HG02588 (cell line): Measurements from ENCODE around the gene TOMM70.
"Not testable (repeated sequence)": the region's sequence is repeated elsewhere in the genome, so short reads cannot be mapped to it uniquely, and the experiment has no call there.

Experiments used
- ATAC-seq: cut with Tn5 transposase; IDR thresholded peaks from one replicate; pipeline ENCODE4 v1.9.1; 2021; ENCODE audit warnings: mild to moderate bottlenecking, moderate library complexity; ENCODE audit not compliant: unreplicated experiment

The TOMM70 gene

DNA sequence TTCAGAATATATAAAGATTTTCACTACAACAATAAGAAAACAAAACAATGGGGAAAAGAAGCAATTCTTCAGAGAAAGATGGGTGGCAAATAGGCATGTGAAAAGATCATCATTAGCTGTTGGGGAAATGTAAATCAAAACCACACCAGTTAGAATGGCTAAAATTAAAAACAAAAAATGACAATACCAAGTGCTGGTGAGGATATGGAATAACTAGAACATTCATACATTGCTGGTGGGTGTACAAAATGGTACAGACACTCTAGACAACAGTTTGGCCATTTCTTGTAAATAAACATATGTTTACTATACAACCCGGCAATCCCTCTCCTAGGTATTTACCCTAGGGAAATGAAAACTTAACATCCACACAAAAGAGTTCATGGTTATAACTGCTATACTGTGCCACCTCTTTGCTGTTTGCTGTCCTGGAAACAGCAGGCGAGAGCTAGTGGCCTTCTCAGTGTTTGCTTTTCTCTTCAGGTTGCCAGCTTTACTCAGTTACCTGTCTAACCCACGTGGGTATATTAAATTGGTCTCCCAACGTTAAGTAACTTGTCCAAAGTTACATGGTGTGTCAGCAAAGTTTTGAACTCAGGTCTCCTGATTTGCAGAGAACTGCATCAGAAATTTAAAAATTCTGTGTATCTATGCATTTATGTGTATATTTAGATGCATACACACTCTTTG is 70.9 kb downstream of the TOMM70 start:
- ATAC-seq = no peak

DNA sequence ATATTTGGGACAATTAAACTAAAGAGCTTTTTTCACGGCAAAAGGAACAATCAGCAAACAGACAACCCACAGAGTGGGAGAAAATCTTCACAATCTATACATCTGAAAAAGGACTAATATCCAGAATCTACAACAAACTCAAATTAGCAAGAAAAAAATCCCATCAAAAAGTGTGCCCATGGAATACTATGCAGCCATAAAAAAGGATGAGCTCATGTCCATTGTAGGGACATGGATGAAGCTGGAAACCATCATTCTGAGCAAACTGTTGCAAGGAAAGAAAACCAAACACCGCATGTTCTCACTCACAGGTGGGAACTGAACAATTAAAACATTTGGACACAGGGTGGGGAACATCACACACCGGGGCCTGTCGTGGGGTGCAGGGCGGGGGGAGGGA is 73.5 kb downstream of the TOMM70 start:
- ATAC-seq = not testable (repeated sequence)

DNA sequence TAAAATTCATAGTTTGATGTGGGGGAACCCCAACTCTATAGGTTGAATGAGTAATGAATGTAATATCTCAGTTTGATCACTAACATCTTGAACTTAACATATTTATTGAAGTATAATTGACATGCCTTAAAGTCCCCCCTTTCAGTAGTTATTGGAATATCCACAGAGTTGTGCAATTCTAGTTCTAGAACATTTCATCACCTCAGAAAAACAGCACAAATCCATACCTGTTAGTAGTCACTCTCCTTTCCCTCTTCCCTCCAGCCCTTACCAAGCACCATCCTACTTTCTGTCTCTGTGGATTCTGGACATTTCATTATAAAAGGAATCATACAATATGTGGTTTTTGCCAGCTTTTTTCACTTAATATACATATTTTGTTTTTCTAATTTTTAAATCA is 75.1 kb downstream of the TOMM70 start:
- ATAC-seq = no peak

DNA sequence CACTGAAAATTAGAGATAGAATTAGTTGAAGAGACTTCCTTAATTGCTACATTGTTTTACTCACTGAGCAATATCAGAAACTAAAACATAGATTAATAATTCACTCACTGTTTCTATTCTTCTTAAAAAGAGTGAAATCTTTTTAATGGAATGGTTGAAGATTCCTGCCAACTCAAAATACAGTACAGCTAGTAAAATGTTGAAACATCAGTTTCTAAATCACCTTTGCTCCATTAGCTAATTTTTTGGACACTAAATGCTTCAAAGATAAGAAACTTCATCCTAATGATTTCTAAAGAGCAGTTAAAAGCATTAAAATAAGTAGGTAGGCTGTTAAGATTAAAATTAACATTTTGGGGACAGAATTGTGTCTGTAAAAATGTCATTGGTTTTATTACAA is 76.8 kb downstream of the TOMM70 start:
- no peak for ATAC-seq

DNA sequence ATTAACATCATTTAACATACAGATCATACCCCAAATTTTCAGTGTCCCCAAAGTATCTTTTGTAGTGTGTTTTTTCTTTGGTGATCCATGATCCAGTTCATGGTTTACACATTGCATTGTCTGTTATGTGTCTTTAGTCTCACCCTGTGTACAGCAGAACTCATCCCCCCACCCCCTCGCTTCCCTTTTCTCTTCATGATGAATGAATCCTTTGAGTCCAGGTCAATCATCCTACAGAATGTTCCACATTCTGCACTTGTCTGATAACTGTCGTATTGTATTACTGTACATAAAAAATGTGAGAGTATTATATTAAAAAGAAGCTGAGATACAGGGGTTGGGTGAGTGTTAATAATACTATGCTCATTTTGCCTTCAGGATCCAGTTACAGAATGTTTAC is 80.9 kb downstream of the TOMM70 start:
- no peak for ATAC-seq

DNA sequence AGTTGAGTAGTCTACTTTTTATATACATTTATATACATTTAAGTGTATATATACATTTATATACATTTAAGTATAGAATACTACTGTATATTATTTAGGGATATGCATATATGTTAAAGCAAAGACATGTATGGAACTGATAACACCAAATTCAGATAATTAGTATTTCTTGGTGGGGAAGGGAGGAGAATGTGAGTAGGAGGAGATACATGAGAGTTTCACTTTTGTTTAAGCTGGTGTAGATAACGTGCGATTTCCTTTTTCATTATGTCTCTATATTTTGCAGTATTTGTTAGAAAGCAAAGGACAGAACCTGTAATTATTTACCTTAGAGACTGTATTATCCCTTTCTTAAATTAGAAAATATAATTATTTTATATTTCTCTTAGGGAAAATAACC is 83.0 kb downstream of the TOMM70 start:
- peak; percentile 52 for ATAC-seq

DNA sequence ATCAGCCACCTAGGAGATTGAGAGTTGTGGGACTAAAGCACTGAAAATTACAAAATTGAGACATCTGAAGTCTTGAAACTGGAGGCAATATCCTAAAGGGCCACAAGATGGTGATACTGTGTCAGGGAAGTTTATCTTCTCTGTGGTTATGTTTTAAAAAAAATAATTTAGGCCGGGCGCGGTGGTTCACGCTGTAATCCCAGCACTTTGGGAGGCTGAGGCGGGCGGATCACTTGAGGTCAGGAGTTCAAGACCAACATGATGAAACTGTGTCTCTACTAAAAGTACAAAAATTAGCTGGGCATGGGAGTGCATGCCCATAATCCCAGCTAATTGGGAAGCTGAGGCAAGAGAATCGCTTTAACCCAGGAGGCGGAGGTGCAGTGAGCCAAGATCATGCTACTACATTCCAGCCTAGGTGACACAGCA is 84.2 kb downstream of the TOMM70 start:
- peak; percentile 69 for ATAC-seq
